Astrocyte of the cerebellum (primary cell): ENCODE results near the gene ENOX1.

Experiments
- DNase-seq: peaks from one replicate; pipeline ENCODE4 v3.0.0-alpha.2; 2011; ENCODE audit warnings: low read depth
- H3K4me3 ChIP-seq: 2 replicates; pipeline ENCODE4 v1.5.1; 2011; ENCODE audit warnings: mild to moderate bottlenecking, low read depth, low read length, moderate library complexity
- CTCF ChIP-seq: IDR thresholded peaks from 2 replicates; pipeline ENCODE4 v1.5.1; 2012; ENCODE audit warnings: low read length, low read depth, moderate library complexity, mild to moderate bottlenecking; ENCODE audit errors: missing control alignments
- in situ Hi-C: cut with HindIII; loops from 2 replicates; pipeline ENCODE4 v1.10.0; 2017; ENCODE audit warnings: low sequenced_read_pairs

ENOX1 gene

GRCh38 chr13:43464578-43465264 is 322.1 kb downstream of the ENOX1 start:
- H3K4me3 ChIP-seq, result no peak overlapping the region
- in situ Hi-C loops, result no loop called here
- no peak for DNase-seq
- TF ChIP-seq CTCF, result no peak

GRCh38 chr13:43448605-43449336 is 338.0 kb downstream of the ENOX1 start:
- in situ Hi-C loops, result no loop called here
- DNase-seq, result no peak
- H3K4me3 ChIP-seq, result no peak overlapping the region
- TF ChIP-seq CTCF, result no peak

- DNase-seq, result no peak
- no peak overlapping the region for H3K4me3 ChIP-seq
- in situ Hi-C loops, result no loop called here
Measured at GRCh38 chr13:43446126-43446525, 340.6 kb downstream of the ENOX1 start.

GRCh38 chr13:43445668-43446067 is 341.1 kb downstream of the ENOX1 start:
- no peak for TF ChIP-seq CTCF
- H3K4me3 ChIP-seq, result no peak overlapping the region
- no peak for DNase-seq
- in situ Hi-C loops, result no loop called here

More at GRCh38 chr13:43446126-43446525, 340.6 kb downstream of the ENOX1 start:
- no peak for TF ChIP-seq CTCF

GRCh38 chr13:43444081-43444480 is 342.7 kb downstream of the ENOX1 start:
- in situ Hi-C loops, result no loop called here
- no peak for DNase-seq
- no peak for TF ChIP-seq CTCF
- H3K4me3 ChIP-seq, result no peak overlapping the region

- TF ChIP-seq CTCF, result no peak
- no peak overlapping the region for H3K4me3 ChIP-seq
- in situ Hi-C loops, result no loop called here
- no peak for DNase-seq
Measured at GRCh38 chr13:43441899-43442499, 344.8 kb downstream of the ENOX1 start.
